AG08395 (cell line): ENCODE data around the gene FAXDC2.
A peak's percentile ranks its signal among the peaks of the same experiment; 100 is the strongest.
"Not testable (repeated sequence)": the region's sequence is repeated elsewhere in the genome, so short reads cannot be mapped to it uniquely, and the experiment has no call there.

Experiments
- DNase-seq: peaks from one replicate; pipeline ENCODE4 v3.0.0; 2012; ENCODE audit warnings: mixed read lengths, low spot score

FAXDC2 gene

GRCh38 chr5:154861946-154862345, 11.5 kb upstream of the FAXDC2 start:
- DNase-seq, result no peak

- no peak for DNase-seq
These were observed 10.4 kb upstream of the FAXDC2 start for GRCh38 chr5:154860765-154861164.

GRCh38 chr5:154860123-154860522, 9.7 kb upstream of the FAXDC2 start:
- DNase-seq, result no peak

- no peak for DNase-seq
These were observed 8.8 kb upstream of the FAXDC2 start for GRCh38 chr5:154858972-154859871.

- DNase-seq, result peak; percentile 91
These were observed 8.0 kb upstream of the FAXDC2 start, which contains the start of gene CNOT8 for GRCh38 chr5:154858297-154858971. TSS of gene CNOT8 (plus strand) at chr5:154858627. CDS start at chr5:154863279, 4,652 bp downstream.

- DNase-seq, result peak; percentile 92
These were observed 7.3 kb upstream of the FAXDC2 start for GRCh38 chr5:154857530-154858296.

- no peak for DNase-seq
These were observed 948 bp upstream of the FAXDC2 start for GRCh38 chr5:154851351-154851750.

- no peak for DNase-seq
These were observed 607 bp downstream of the FAXDC2 start for GRCh38 chr5:154849791-154850201.

GRCh38 chr5:154849264-154849785, 1.1 kb downstream of the FAXDC2 start:
- DNase-seq, result no peak

GRCh38 chr5:154844809-154845208, 5.6 kb downstream of the FAXDC2 start:
- no peak for DNase-seq

- no peak for DNase-seq
These were observed 7.5 kb downstream of the FAXDC2 start for GRCh38 chr5:154842689-154843530.

GRCh38 chr5:154841273-154841661, 9.1 kb downstream of the FAXDC2 start:
- no peak for DNase-seq

GRCh38 chr5:154840435-154841272, 9.7 kb downstream of the FAXDC2 start:
- DNase-seq, result no peak

GRCh38 chr5:154837009-154837901, 13.1 kb downstream of the FAXDC2 start:
- DNase-seq, result no peak

- DNase-seq, result no peak
These were observed 14.2 kb downstream of the FAXDC2 start for GRCh38 chr5:154836225-154836624.

GRCh38 chr5:154835701-154836052, 14.7 kb downstream of the FAXDC2 start:
- not testable (repeated sequence) for DNase-seq

- DNase-seq, result no peak
These were observed 16.4 kb downstream of the FAXDC2 start for GRCh38 chr5:154834053-154834452.

GRCh38 chr5:154832804-154833203, 17.6 kb downstream of the FAXDC2 start:
- not testable (repeated sequence) for DNase-seq

GRCh38 chr5:154831451-154831850, 19.0 kb downstream of the FAXDC2 start:
- DNase-seq, result no peak
